Measurements from ENCODE around the gene HEPACAM. TPM values are rescaled to one million over a fixed set of nuclear protein-coding genes. Genes with fewer than 3 reads are reported as not detected.
A peak's percentile ranks its signal among the peaks of the same experiment; 100 is the strongest.

The HEPACAM gene
- total RNA-seq, 2 donors from 2014 or later: 0.83 TPM; not detected in 1

DNA sequence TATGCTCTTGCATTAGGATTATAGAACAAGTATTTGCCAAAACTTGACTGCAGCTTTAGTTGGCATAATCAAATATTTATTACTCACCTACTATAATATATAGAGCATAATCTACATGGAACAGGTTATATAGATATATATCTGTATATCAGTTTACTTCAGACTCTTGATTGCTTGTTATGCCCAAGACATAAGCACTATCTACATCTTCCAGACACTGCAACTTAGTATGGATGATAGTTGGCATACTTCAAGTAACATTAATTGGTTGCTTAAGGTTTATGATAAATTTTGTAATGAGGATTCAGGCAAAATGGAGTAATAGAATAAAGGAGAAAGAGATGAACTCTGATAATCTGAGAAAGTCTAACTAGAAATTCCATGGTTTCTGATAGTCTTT is 19.2 kb upstream of the HEPACAM start:
- H3K27ac ChIP-seq: no peak overlapping the region
- H3K4me3 ChIP-seq: no peak overlapping the region
- no peak for DNase-seq (ENCODE audit: low spot score)
- peaks cover 0 to 9% of the 10 kb centered on the region in 2 donors for H3K4me1 ChIP-seq
- H3K9me3 ChIP-seq: no peaks in the 10 kb centered on the region
- no peaks in the 10 kb centered on the region for H3K36me3 ChIP-seq
- TF ChIP-seq, protein P1, sequence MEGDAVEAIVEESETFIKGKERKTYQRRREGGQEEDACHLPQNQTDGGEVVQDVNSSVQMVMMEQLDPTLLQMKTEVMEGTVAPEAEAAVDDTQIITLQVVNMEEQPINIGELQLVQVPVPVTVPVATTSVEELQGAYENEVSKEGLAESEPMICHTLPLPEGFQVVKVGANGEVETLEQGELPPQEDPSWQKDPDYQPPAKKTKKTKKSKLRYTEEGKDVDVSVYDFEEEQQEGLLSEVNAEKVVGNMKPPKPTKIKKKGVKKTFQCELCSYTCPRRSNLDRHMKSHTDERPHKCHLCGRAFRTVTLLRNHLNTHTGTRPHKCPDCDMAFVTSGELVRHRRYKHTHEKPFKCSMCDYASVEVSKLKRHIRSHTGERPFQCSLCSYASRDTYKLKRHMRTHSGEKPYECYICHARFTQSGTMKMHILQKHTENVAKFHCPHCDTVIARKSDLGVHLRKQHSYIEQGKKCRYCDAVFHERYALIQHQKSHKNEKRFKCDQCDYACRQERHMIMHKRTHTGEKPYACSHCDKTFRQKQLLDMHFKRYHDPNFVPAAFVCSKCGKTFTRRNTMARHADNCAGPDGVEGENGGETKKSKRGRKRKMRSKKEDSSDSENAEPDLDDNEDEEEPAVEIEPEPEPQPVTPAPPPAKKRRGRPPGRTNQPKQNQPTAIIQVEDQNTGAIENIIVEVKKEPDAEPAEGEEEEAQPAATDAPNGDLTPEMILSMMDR (IDR thresholded peaks at IDR 0.05): no peak
- no peaks in the 10 kb centered on the region for H3K27me3 ChIP-seq

DNA sequence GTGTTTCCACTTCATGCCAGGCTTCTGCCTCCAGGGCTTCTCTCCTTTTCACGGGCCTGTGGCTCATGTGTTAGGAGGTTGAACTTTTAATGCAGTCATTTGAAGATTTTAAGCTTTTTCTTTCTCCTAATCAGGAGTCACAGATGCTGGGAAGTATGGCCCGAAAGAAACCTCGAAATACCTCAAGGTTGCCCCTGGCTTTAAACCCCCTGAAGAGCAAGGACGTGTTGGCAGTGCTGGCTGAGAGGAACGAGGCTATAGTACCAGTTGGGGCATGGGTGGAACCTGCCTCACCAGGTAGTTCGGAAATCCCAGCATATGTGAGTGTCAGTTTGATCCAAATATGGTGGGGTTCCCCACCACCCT is 18.7 kb upstream of the HEPACAM start:
- Histone ChIP-seq H3K27ac (peak overlapping the region; percentile 79 to 86), H3K9me3 (no peaks in the 10 kb centered on the region), H3K4me3 (peak overlapping the region; percentile 70 to 73), H3K4me1 (peaks cover 0 to 9% of the 10 kb centered on the region in 2 donors), H3K36me3 (no peaks in the 10 kb centered on the region), H3K27me3 (no peaks in the 10 kb centered on the region)
- TF ChIP-seq, protein P1 (IDR thresholded peaks at IDR 0.05): no peak
- no peak for DNase-seq (ENCODE audit: low spot score)

DNA sequence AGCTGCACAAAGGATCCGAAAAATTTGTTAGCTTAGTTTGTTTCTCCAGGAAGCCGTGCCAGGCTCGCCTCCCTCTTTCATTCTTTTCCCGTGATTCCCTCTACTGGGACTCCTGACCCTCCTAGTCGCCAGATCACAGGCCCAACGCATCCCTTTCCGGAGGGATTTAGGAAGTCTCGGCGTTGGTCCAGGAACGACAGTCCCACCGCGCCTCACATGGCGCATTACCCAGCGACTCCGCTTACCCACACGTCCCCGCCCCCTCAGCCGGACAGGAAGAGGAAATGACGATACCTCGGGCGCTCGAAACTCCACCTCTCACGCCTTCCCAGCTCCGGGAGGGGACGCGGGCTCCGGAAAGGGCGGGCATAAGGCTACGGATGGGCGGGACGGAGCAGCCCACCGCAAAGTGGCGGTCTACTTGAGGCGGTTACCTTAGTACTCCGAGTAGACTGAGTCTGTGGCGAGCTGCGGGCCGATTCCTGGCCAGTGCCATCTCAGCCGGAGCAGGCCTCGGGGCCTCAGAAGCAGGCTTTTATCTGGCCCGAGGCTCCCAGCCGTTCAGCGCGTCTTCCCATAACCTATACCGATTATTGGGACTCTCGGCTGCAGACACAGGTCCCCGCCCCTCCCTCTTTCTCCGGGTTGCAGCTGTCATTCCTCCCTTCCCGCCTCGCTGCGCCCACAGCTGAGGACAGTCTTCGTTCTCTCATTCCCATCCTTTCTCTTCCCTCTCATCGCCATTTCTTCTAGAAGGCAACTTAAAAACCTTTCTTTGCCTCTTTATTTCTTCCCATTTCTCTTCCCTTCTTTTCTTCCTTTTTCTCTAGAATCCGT is 18.1 kb upstream of the HEPACAM start, which contains the start of gene CCDC15:
Gene CCDC15 (plus strand): TSS at position 450 of the 837 bp plus-strand sequence. CDS start 531 bp downstream, outside the sequence.
- H3K36me3 ChIP-seq: no peaks in the 10 kb centered on the region

DNA sequence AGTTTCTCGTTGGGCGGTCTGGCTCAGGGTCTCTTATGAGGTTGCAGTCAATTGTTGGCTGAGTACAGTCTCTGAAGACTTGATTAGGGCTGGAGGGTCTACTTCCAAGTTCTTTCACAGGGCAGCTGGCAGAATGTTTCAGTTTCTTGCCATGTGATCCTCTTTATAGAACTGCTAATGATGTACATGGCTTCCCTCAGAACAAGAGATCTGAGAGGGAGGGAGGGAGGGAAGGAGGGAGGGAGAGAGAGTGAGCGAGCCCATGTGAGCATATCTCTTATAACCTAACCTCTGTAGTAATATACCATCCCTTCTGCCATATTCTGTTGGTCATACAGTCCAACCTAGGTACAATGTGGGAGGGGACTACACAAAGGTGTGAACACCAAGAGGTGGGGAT is 15.5 kb upstream of the HEPACAM start:
- H3K27me3 ChIP-seq: no peaks in the 10 kb centered on the region
- no peak for DNase-seq (ENCODE audit: low spot score)
- no peak overlapping the region for H3K4me3 ChIP-seq
- TF ChIP-seq, protein P1 (IDR thresholded peaks at IDR 0.05): no peak
- H3K4me1 ChIP-seq: peaks cover 0 to 9% of the 10 kb centered on the region in 2 donors
- H3K9me3 ChIP-seq: no peaks in the 10 kb centered on the region
- no peaks in the 10 kb centered on the region for H3K36me3 ChIP-seq
- no peak overlapping the region for H3K27ac ChIP-seq

More for the DNA sequence above, 18.1 kb upstream of the HEPACAM start, which contains the start of gene CCDC15:
- H3K4me3 ChIP-seq: peak within 1 kb of the TSS; percentile 70 to 73
- peaks cover 0 to 9% of the 10 kb centered on the region in 2 donors for H3K4me1 ChIP-seq
- no peaks in the 10 kb centered on the region for H3K9me3 ChIP-seq
- H3K27ac ChIP-seq: peak within 1 kb of the TSS; percentile 79 to 86
- no peaks in the 10 kb centered on the region for H3K27me3 ChIP-seq
- peak; percentile 97 for DNase-seq (ENCODE audit: low spot score)
- TF ChIP-seq, protein P1 (IDR thresholded peaks at IDR 0.05): no peak

DNA sequence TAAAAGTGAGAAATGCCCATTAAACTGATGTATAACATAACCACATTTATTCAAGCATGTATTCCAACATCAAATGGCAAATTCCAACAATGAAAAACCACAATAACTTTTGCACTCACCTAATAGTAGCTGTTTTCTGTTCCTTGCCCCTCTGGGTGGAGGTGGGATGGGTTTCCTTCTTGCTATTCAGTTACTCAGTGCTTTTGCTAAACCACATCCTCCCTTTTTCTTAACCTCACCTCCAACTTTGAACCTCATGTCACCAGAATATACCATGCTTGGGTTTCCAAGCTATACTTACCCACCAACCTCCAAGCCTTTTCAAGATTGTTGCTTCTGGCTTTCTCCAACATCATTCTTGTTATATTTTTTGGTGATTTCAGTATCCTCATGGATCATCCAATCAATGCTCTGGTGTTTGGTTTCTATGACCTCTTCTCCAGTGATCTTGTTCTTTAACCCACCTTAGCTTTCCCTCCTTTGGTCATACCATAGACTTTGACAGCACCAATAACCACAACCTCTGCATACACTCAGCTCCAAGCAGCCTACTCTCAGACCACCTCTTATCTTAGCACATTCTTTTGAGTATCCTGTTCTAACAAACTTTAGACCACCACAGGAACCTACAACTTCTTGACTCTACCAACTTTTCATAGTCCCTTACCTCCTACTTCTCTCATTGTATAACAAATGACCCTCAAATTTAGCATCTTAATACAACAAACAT is 14.9 kb upstream of the HEPACAM start:
- no peak overlapping the region for H3K4me3 ChIP-seq
- H3K27ac ChIP-seq: no peak overlapping the region

More for the DNA sequence above, 14.9 kb upstream of the HEPACAM start:
- H3K4me1 ChIP-seq: peaks cover 0 to 9% of the 10 kb centered on the region in 2 donors
- H3K9me3 ChIP-seq: no peaks in the 10 kb centered on the region
- DNase-seq (ENCODE audit: low spot score): no peak
- TF ChIP-seq, protein P1 (IDR thresholded peaks at IDR 0.05): no peak
- H3K36me3 ChIP-seq: no peaks in the 10 kb centered on the region
- no peaks in the 10 kb centered on the region for H3K27me3 ChIP-seq
